GM23338 (cell line): ENCODE data around the gene RUNX3.
A peak's percentile ranks its signal among the peaks of the same experiment; 100 is the strongest.

Experiments used
- EZH2 ChIP-seq: fragments of 200-600 bp; sonication (generic); IDR thresholded peaks from one replicate; pipeline ENCODE4 v1.8.0; 2017; ENCODE audit warnings: antibody characterized with exemption, mild to moderate bottlenecking, low read depth; ENCODE audit not compliant: unreplicated experiment
- EZH2phosphoT487 ChIP-seq: fragments of 200-600 bp; sonication (generic); IDR thresholded peaks from one replicate; pipeline ENCODE4 v1.8.1; 2018; ENCODE audit warnings: antibody characterized with exemption; ENCODE audit not compliant: unreplicated experiment
- TF ChIP-seq, protein P1 (sequence below), 2 experiments: fragments of 200-600 bp in 1 of 2; sonication (generic) in 1 of 2; conservative IDR thresholded peaks; 2 replicates each; pipeline versions ENCODE4 v1.5.1 to v1.6.1; 2016 to 2017; ENCODE audit warnings: antibody characterized with exemption in 2 of 2, low read depth in 2 of 2, mild to moderate bottlenecking in 2 of 2, moderate library complexity in 1 of 2
- TF ChIP-seq, protein P2 (sequence below): IDR thresholded peaks from one replicate; pipeline ENCODE4 v1.6.1; 2018; ENCODE audit warnings: antibody characterized with exemption; ENCODE audit not compliant: unreplicated experiment

DNA sequence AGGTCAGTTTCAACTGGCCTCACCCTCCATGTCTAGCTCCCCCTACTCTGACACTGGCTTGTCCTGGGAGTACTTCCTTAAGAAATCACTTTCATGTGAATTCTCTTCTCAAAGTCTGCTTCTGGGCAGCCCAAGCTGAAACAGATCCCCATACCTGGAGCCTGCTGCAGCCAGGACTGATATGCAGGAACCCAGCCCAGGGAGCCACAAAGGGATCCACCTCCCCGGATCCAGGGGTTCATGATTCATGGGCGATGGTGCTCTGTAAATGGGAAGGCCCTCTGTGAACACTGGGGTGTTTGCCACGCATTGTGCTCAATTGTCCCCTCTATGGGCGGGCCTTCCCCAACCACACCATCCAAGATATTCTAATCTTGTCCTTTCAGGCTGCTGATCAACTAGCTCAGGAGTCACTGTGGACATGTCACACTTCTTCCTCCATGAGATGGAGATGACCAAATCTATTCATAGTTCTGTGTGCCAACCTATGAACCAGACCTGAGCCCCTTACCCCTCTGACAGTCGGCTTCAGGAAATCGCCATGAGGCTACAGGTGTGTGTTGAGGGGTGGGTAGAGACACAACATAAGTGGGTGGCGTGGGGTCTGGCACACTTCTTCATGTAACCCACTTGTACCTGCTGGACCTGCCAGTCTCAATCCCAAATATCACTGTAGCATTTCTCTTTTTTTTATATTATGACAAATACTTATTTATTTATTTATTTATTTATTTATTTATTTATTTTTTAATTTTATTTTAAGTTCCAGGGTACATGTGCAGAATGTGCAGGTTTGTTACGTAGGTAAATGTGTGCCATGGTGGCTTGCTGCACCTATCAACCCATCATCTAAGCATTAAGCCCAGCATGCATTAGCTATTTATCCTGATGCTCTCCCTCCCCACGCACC, 41.8 kb downstream of the RUNX3 start:
- TF ChIP-seq, protein P1, sequence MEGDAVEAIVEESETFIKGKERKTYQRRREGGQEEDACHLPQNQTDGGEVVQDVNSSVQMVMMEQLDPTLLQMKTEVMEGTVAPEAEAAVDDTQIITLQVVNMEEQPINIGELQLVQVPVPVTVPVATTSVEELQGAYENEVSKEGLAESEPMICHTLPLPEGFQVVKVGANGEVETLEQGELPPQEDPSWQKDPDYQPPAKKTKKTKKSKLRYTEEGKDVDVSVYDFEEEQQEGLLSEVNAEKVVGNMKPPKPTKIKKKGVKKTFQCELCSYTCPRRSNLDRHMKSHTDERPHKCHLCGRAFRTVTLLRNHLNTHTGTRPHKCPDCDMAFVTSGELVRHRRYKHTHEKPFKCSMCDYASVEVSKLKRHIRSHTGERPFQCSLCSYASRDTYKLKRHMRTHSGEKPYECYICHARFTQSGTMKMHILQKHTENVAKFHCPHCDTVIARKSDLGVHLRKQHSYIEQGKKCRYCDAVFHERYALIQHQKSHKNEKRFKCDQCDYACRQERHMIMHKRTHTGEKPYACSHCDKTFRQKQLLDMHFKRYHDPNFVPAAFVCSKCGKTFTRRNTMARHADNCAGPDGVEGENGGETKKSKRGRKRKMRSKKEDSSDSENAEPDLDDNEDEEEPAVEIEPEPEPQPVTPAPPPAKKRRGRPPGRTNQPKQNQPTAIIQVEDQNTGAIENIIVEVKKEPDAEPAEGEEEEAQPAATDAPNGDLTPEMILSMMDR (conservative IDR thresholded peaks at IDR 0.05; ENCODE audit: low read depth in 2 of 2) = peak in 1 of 2 experiments; percentile 16; a peak in 1 of 4 replicates
- TF ChIP-seq EZH2phosphoT487 (no peak), EZH2 (no peak)
- TF ChIP-seq, protein P2, sequence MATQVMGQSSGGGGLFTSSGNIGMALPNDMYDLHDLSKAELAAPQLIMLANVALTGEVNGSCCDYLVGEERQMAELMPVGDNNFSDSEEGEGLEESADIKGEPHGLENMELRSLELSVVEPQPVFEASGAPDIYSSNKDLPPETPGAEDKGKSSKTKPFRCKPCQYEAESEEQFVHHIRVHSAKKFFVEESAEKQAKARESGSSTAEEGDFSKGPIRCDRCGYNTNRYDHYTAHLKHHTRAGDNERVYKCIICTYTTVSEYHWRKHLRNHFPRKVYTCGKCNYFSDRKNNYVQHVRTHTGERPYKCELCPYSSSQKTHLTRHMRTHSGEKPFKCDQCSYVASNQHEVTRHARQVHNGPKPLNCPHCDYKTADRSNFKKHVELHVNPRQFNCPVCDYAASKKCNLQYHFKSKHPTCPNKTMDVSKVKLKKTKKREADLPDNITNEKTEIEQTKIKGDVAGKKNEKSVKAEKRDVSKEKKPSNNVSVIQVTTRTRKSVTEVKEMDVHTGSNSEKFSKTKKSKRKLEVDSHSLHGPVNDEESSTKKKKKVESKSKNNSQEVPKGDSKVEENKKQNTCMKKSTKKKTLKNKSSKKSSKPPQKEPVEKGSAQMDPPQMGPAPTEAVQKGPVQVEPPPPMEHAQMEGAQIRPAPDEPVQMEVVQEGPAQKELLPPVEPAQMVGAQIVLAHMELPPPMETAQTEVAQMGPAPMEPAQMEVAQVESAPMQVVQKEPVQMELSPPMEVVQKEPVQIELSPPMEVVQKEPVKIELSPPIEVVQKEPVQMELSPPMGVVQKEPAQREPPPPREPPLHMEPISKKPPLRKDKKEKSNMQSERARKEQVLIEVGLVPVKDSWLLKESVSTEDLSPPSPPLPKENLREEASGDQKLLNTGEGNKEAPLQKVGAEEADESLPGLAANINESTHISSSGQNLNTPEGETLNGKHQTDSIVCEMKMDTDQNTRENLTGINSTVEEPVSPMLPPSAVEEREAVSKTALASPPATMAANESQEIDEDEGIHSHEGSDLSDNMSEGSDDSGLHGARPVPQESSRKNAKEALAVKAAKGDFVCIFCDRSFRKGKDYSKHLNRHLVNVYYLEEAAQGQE = no peak
